Activated CD4-positive, CD25-positive, alpha-beta regulatory T cell treated with anti-CD3 and anti-CD28 coated beads, Interleukin-2, amount 50 U/mL, for 24 hours (primary cell): ENCODE measurements around the gene KDELR1.
"Not testable (repeated sequence)": the region's sequence is repeated elsewhere in the genome, so short reads cannot be mapped to it uniquely, and the experiment has no call there.

Experiments used
- ATAC-seq, 2 donors: fragments of 150-1000 bp; cut with Tn5 transposase; one replicate each; pipeline ENCODE4 v1.10.0; 2021; ENCODE audit warnings: mild to moderate bottlenecking in 1 of 2, moderate library complexity in 1 of 2

Gene KDELR1

GRCh38 chr19:48397263-48398101 is 6.1 kb upstream of the KDELR1 start:
- no peak for ATAC-seq

- no peak for ATAC-seq
Measured at GRCh38 chr19:48396824-48397176, 5.4 kb upstream of the KDELR1 start.

- no peak for ATAC-seq
Measured at GRCh38 chr19:48396016-48396823, 4.9 kb upstream of the KDELR1 start.

- ATAC-seq, result no peak
Measured at GRCh38 chr19:48395499-48395898, 4.1 kb upstream of the KDELR1 start.

GRCh38 chr19:48395170-48395455 is 3.8 kb upstream of the KDELR1 start:
- ATAC-seq, result no peak

GRCh38 chr19:48394331-48395169 is 3.2 kb upstream of the KDELR1 start:
- ATAC-seq, result no peak

- ATAC-seq, result no peak
Measured at GRCh38 chr19:48393559-48394330, 2.4 kb upstream of the KDELR1 start, which contains the start of gene GRIN2D. TSS of gene GRIN2D (plus strand) at chr19:48393668. CDS start at chr19:48398393, 4,725 bp downstream.

GRCh38 chr19:48392860-48393558 is 1.7 kb upstream of the KDELR1 start:
- no peak for ATAC-seq

- ATAC-seq, result not testable (repeated sequence)
Measured at GRCh38 chr19:48392006-48392344, 624 bp upstream of the KDELR1 start.

- peak; percentile 74 to 75 for ATAC-seq
Measured at GRCh38 chr19:48390188-48391099, 907 bp downstream of the KDELR1 start.

GRCh38 chr19:48386981-48387380 is 4.4 kb downstream of the KDELR1 start:
- ATAC-seq, result no peak

GRCh38 chr19:48385461-48386087 is 5.8 kb downstream of the KDELR1 start:
- ATAC-seq, result no peak

- ATAC-seq, result no peak
Measured at GRCh38 chr19:48382286-48382685, 9.1 kb downstream of the KDELR1 start.

- ATAC-seq, result no peak
Measured at GRCh38 chr19:48381178-48381950, 10.0 kb downstream of the KDELR1 start.

- ATAC-seq, result no peak
Measured at GRCh38 chr19:48379058-48379457, 12.3 kb downstream of the KDELR1 start.

GRCh38 chr19:48378194-48378570 is 13.2 kb downstream of the KDELR1 start:
- ATAC-seq, result no peak

- ATAC-seq, result no peak
Measured at GRCh38 chr19:48373567-48373966, 17.8 kb downstream of the KDELR1 start.

- ATAC-seq, result no peak
Measured at GRCh38 chr19:48372904-48373303, 18.4 kb downstream of the KDELR1 start.

- not testable (repeated sequence) for ATAC-seq
Measured at GRCh38 chr19:48371771-48372170, 19.6 kb downstream of the KDELR1 start.
